HEK293 (cell line): Measurements from ENCODE around the gene FAM24B.
"Not testable (repeated sequence)": the region's sequence is repeated elsewhere in the genome, so short reads cannot be mapped to it uniquely, and the experiment has no call there.

Experiments
- CTCF ChIA-PET: fragments of 350-600 bp; formaldehyde crosslinking; extraction: SDS; loops from one replicate; lab custom pipeline; 2021; ENCODE audit warnings: antibody characterized with exemption; lab: Yijun Ruan, JAX
- POLR2A ChIA-PET: fragments of 300-600 bp; formaldehyde crosslinking; extraction: SDS; loops from one replicate; lab custom pipeline; 2020; ENCODE audit warnings: antibody characterized with exemption, inconsistent platforms; lab: Yijun Ruan, JAX
- H3K27ac ChIP-seq: fragments of 200-500 bp; sonication (Bioruptor generic); 2 replicates; pipeline ENCODE4 v1.5.1; 2014; ENCODE audit warnings: low read depth, low read length, control low read depth, inconsistent platforms; ENCODE audit errors: extremely low read depth
- H3K36me3 ChIP-seq, 2 experiments: fragments of 200-500 bp in 1 of 2; sonication (Bioruptor generic) in 1 of 2; 1 replicate in 1 of 2; 2 replicates in 1 of 2; pipeline ENCODE4 v1.5.1; 2014 to 2017; ENCODE audit warnings: inconsistent platforms in 2 of 2, low read length in 2 of 2; ENCODE audit not compliant: control insufficient read depth in 2 of 2, insufficient read depth in 1 of 2
- H3K4me1 ChIP-seq: fragments of 200-500 bp; sonication (Bioruptor generic); 2 replicates; pipeline ENCODE4 v1.5.1; 2014; ENCODE audit warnings: mild to moderate bottlenecking, low read length, inconsistent platforms; ENCODE audit not compliant: control insufficient read depth, insufficient read depth
- H3K4me3 ChIP-seq: 2 replicates; pipeline ENCODE4 v1.5.1; 2011; ENCODE audit warnings: low read depth, mild to moderate bottlenecking, control low read depth, low read length, moderate library complexity
- H3K9me3 ChIP-seq: fragments of 200-500 bp; sonication (Bioruptor generic); 2 replicates; pipeline ENCODE4 v1.5.1; 2014; ENCODE audit warnings: low read depth, low read length, inconsistent platforms; ENCODE audit not compliant: control insufficient read depth, insufficient read depth
- HOXA7 ChIP-seq: sonication (generic); formaldehyde crosslinking; IDR thresholded peaks from 2 replicates; pipeline ENCODE4 v1.8.1; 2022; ENCODE audit warnings: missing genetic modification reagents, borderline replicate concordance
- HOXC10 ChIP-seq: sonication (generic); formaldehyde crosslinking; IDR thresholded peaks from 2 replicates; pipeline ENCODE4 v1.8.1; 2023; ENCODE audit warnings: mild to moderate bottlenecking, missing genetic modification reagents
- HOXD13 ChIP-seq: sonication (generic); formaldehyde crosslinking; IDR thresholded peaks from 2 replicates; pipeline ENCODE4 v1.8.0; 2022; ENCODE audit warnings: missing genetic modification reagents, borderline replicate concordance
- KLF16 ChIP-seq: fragments of 450-650 bp; formaldehyde crosslinking; IDR thresholded peaks from 2 replicates; pipeline ENCODE4 v1.5.1; 2017; ENCODE audit warnings: missing biosample characterization, missing genetic modification characterization
- MEIS1 ChIP-seq: sonication (generic); formaldehyde crosslinking; IDR thresholded peaks from 2 replicates; pipeline ENCODE4 v1.8.1; 2022; ENCODE audit warnings: missing genetic modification reagents, mild to moderate bottlenecking, borderline replicate concordance
- PBX3 ChIP-seq: sonication (generic); formaldehyde crosslinking; IDR thresholded peaks from 2 replicates; pipeline ENCODE4 v1.8.1; 2022; ENCODE audit warnings: mild to moderate bottlenecking, moderate library complexity, missing genetic modification reagents
- REST ChIP-seq: fragments of 450-650 bp; formaldehyde crosslinking; IDR thresholded peaks from 2 replicates; pipeline ENCODE4 v1.5.1; 2016; ENCODE audit warnings: missing biosample characterization, missing genetic modification characterization
- ZBTB48 ChIP-seq: fragments of 450-650 bp; formaldehyde crosslinking; IDR thresholded peaks from 2 replicates; pipeline ENCODE4 v1.5.1; 2016; ENCODE audit warnings: missing biosample characterization, missing genetic modification characterization
- ZBTB7A ChIP-seq: fragments of 450-650 bp; formaldehyde crosslinking; IDR thresholded peaks from 2 replicates; pipeline ENCODE4 v1.5.1; 2016; ENCODE audit warnings: low read depth, missing biosample characterization, missing genetic modification characterization
- ZNF335 ChIP-seq: fragments of 450-650 bp; formaldehyde crosslinking; conservative IDR thresholded peaks from 2 replicates; pipeline ENCODE4 v1.5.1; 2016; ENCODE audit warnings: missing biosample characterization, missing genetic modification characterization
- ZNF488 ChIP-seq: fragments of 450-650 bp; formaldehyde crosslinking; IDR thresholded peaks from 2 replicates; pipeline ENCODE4 v1.5.1; 2016; ENCODE audit warnings: missing biosample characterization, missing genetic modification characterization
- ZNF610 ChIP-seq: fragments of 450-650 bp; formaldehyde crosslinking; IDR thresholded peaks from 2 replicates; pipeline ENCODE4 v1.5.1; 2016; ENCODE audit warnings: missing biosample characterization, missing genetic modification characterization, borderline replicate concordance
- ZNF785 ChIP-seq: fragments of 450-650 bp; formaldehyde crosslinking; IDR thresholded peaks from 2 replicates; pipeline ENCODE4 v1.5.1; 2016; ENCODE audit warnings: missing biosample characterization, missing genetic modification characterization
- ZNF830 ChIP-seq: fragments of 450-650 bp; IDR thresholded peaks from 2 replicates; pipeline ENCODE4 v1.5.0; 2018; ENCODE audit warnings: missing biosample characterization, missing genetic modification characterization, low read depth, mild to moderate bottlenecking, moderate library complexity

Gene FAM24B

GRCh38 chr10:122911889-122912484 is 32.6 kb upstream of the FAM24B start:
- H3K27ac ChIP-seq, result no peak overlapping the region
- POLR2A ChIA-PET, result no interaction called here
- H3K9me3 ChIP-seq, result no peaks in the 10 kb centered on the region
- H3K4me3 ChIP-seq, result no peak overlapping the region
- CTCF ChIA-PET, result interaction anchor here (0.6 kb wide), 1 partner anchor 670 kb away, joined by 3 read pairs; no protein-coding TSS in a partner anchor
- peak; percentile 97 for TF ChIP-seq HOXC10 (CRISPR knock-in tag)
- TF ChIP-seq ZNF830 (tag by site-specific recombination), result no peak
- TF ChIP-seq HOXD13, result peak; percentile 97
- TF ChIP-seq HOXA7, result peak; percentile 97
- no peak for TF ChIP-seq ZBTB7A (tag by site-specific recombination)
- peak; percentile 83; the same call in 1 of the 2 replicates for TF ChIP-seq MEIS1 (CRISPR knock-in tag)
- no peak for TF ChIP-seq ZNF488 (tag by site-specific recombination)
- TF ChIP-seq PBX3 (CRISPR knock-in tag), result peak; percentile 98
- TF ChIP-seq REST (tag by site-specific recombination), result peak; percentile 100
- no peak for TF ChIP-seq ZBTB48 (tag by site-specific recombination)
- no peaks in the 10 kb centered on the region for H3K36me3 ChIP-seq
- no peaks in the 10 kb centered on the region for H3K4me1 ChIP-seq

GRCh38 chr10:122910310-122910709 is 30.9 kb upstream of the FAM24B start, which contains the start of gene FAM24A:
FAM24A (plus strand) TSS chr10:122910610; CDS start chr10:122911635, 1,025 bp downstream.
- ChIA-PET POLR2A (no interaction called here), CTCF (no interaction called here)
- Histone ChIP-seq H3K36me3 (no peaks in the 10 kb centered on the region), H3K4me1 (no peaks in the 10 kb centered on the region), H3K27ac (no peak within 1 kb of the TSS), H3K9me3 (no peaks in the 10 kb centered on the region)
- no peak for TF ChIP-seq KLF16
- TF ChIP-seq ZNF785, result no peak
- TF ChIP-seq ZNF335 (tag by site-specific recombination), result no peak
- TF ChIP-seq ZNF610 (tag by site-specific recombination), result no peak
- TF ChIP-seq, all 188 proteins: peak for 0
- no peak within 1 kb of the TSS for H3K4me3 ChIP-seq

GRCh38 chr10:122903861-122904260 is 24.5 kb upstream of the FAM24B start:
- POLR2A ChIA-PET, H3K27ac ChIP-seq, H3K36me3 ChIP-seq, H3K4me1 ChIP-seq, H3K9me3 ChIP-seq, H3K4me3 ChIP-seq: not testable (repeated sequence)
- CTCF ChIA-PET, result interaction anchor here (0.6 kb wide), 1 partner anchor 636 kb away, joined by 3 read pairs; no protein-coding TSS in a partner anchor
